NCI-H146 (cell line): Measurements from ENCODE around the gene C16orf74.

Source experiments
- DNase-seq: peaks from one replicate; lab custom pipeline; 2025; lab: John Stamatoyannopoulos, UW

The C16orf74 gene

DNA sequence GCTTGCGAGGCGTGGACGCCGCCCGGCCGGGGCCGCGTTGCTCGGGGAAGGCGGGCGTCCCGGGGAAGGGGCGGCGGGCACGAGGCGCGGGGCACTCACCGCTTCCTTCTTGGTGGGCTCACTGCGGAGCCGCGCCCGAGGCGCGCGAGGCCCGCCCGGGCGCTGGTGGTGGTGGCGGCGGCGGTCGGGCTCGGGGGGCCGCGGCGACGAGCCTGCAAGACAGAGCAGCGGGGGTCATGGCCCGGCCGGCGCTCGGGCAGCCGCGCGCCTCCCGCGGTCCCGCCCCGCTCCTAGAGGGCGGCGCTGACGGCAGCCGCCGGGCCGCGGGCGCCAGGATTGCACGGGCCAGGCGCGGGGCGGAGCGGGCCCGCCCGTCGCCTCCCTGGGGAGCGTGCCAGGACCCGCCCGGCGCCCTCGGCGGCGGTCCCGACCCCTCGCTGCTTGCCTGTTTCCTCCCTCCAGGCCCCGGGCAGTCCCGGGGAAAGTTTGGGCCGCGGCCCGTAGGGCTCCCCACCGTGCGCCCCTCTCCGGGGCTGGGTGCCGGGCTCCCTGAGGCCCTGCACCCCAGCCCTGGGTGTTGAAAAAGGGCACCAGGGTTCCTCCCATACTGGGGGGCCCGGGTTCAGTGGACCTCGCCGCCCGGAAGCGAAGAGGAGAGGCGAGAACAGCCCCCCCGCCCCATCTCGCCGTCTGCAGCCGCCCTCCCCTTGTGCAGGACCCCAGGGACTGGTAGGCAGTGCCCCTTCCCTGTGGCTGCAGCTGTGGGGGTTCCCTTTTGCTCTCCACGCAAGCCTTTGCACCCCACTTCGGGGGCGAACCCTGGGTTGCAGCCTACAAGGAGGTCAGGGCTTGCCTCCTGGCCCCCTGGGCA lies at the start of gene C16orf74:
Gene C16orf74, minus strand, starts transcription at position 270 of the 871 bp plus-strand sequence. CDS start 15,879 bp downstream, outside the sequence.
- peak; percentile 52 for DNase-seq

DNA sequence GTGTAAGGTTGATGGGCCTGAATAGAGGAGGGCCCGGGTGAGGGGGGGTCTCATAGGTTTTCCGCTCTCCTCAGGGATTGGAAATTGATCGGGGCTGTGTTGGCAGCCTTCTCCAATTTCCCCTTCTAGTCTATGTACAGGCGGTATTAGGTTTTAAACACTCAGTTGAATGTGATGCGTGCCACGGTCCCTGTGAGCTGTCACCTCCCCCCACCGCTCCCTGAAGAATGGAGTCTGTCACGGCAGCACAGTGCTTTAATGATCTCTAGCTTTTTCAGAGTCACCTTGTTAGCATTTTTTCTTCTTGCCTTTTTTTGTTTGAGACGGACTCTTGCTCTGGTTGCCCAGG lies 49.4 kb upstream of the C16orf74 start:
- peak; percentile 32 for DNase-seq

DNA sequence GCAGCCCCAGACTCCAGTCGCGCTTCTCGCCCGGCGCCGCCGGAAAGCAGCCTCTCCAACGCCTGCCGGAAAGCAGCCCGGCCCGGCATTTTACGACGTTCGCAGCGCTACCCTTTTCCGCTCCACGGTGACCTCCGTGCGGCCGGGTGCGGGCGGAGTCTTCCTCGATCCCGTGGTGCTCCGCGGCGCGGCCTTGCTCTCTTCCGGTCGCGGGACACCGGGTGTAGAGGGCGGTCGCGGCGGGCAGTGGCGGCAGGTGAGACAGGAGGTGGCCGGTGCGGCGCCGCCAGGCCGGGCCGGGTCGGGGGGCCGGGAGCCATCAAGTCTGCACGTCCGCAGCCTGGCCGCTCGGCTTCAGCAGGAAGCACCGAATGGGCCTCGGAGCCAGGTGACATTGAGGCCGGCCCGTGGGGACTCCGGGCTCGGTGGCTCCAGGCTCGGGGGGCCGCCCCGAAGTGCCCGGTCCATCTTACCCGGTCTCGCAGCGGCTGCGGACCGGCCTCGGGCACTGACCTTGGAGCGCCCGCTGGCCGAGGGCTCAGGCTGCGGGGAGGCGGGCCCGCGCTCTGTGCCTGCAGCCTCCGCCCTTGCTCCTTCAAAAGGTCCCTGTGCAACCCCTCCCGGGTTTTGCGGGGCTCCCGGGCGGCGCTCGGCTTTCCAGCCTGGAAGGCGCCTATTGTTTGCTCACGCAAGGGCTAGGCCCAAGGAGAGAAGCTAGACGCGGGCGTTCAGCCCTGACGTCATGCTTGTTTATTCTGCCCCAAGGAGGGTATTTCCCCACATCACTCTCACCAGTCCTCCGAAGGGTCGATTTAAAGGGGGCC lies 48.8 kb upstream of the C16orf74 start, which contains the start of the genes COX4I1 and EMC8:
Gene COX4I1, plus strand, starts transcription at position 199 of the 824 bp plus-strand sequence. CDS start 1,511 bp downstream, outside the sequence.
Gene EMC8, minus strand, starts transcription at position 48 of the 824 bp plus-strand sequence. CDS start 249 bp downstream, outside the sequence.
- peak; percentile 85 for DNase-seq

DNA sequence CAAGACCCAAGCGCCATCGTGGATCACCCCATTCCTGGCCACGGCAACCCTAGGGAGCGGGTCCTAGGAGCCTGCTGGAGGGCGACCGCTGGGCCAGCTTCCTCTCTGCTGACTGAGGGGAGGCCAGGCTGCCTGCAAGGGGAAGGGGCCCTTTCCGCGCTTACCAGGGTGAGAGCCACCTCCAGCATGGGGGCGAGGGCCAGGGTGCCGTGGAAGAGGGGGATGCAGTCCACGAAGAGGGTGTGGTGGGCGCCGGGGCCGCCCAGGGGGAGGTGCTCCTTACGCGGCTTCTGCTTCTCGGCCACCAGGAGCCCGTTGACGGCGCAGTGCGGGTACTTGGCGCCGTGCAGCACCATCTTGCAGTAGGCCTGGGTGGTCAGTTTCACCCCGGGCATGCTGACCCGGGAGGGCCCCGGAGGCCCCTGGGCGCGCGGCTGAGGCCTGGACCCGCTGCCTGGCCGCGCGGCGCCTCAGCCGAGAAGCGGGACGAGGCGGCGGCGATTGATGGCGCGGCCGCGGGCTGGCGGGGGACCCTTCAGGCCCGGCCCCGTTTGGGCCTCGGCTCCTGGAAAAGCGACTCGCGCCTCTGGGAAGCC lies 48.1 kb upstream of the C16orf74 start:
- peak; percentile 16 for DNase-seq

DNA sequence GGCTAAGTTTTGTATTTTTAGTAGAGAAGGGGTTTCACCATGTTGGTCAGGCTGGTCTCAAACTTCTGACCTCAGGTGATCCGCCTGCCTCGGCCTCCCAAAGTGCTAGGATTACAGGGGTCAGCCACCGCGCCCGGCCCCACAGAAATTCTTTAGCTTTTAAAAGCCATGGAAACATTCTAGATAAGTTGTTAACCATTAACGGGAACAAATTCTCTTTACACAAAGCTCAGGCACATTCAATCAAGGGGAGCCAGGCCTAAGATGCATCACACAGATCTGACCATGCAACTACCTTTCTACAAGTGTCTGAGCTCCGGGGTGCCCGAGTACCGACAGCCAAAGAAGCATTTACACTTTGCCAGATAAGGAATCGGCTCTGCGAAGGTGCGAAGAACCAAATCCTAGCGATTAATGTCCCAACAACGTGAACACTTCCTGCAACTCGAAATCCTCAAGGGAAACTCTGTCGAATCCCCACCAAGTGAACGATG lies 47.4 kb upstream of the C16orf74 start:
- no peak for DNase-seq

DNA sequence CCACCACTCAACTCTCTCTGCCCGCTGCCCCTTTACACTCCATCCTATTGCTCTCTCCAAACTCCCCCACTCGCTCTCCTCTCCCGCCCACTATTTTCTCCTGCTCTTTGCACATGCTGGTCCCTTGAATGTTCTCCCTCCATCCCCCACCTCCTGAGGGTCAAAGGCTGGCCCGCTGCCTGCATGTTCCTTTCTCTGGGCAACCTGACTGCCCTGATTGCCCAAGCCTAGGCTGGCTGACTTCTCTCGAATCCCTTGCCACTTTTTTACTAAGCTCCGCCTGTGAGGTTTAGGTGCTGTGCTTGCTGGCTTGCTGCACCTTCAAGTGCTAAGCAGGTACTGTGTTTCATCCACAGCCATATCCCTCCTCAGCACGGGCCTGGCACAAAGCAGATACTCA lies 45.7 kb upstream of the C16orf74 start:
- DNase-seq: no peak

DNA sequence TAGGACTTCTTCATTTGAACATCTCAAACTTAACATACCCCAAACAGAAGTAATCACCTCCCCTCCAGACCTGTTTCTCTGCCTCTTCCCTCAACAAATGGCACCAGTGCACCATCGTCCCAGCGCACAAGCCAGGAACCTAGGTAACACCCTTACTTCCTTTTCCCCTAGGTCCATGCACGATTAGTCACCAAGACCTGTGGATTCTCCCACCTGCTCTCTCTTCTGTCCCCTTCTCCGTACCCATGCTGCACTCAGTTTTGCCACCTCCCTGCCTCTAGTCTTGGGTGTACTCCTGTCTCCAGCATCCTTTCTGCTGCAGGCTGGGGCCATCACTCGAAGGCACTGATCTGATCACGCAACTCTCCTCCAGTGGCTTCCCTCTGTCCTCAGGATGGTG lies 45.3 kb upstream of the C16orf74 start:
- no peak for DNase-seq

DNA sequence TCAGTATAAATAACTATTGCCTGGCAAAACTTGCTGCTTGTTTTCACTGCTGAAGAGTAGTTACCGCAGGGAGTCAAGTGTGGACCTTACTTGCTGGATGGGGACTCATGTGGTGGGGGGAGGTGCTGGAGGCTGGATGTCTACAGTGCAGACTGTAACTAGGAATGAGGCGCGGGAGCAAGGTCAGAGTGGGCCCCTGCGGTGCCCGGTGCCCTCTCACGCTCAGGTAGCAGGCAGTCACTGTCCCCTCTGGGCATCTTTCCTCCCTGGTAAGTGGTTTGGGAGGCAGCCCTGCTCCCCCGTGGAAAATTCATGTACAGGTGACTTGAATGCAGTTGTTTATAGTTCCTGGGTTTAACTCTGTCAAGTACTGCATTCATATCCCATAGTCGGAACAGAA lies 43.8 kb upstream of the C16orf74 start:
- DNase-seq: no peak

DNA sequence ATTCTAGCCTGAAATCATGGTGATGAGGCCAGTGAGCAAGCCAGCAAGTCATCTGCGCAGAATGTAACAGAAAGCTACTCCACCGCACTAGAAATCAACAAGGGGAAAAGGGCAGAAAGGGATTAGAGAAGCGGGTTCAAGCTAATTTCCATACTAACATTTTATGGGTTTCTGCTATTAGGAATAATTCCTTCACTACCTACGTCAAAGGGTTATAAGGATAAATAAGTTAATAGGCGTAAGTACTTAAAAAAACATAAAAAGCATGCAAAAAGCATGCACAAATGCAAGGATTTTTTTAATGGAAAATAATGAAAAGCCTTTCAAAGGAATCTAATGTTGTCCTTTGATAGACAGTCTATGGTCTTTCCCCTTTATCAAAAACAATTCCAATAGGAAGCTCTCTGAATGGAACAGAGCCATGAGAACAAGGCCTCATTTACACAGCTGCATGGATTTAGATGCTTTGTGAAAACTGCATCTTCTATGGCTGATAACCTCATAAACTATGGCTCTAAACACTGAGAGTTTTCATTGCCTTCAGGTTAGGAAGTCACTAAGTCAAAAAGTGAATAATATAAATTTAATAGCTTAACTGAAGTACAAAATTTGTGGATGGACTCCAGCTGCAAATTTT lies 42.9 kb upstream of the C16orf74 start:
- no peak for DNase-seq

DNA sequence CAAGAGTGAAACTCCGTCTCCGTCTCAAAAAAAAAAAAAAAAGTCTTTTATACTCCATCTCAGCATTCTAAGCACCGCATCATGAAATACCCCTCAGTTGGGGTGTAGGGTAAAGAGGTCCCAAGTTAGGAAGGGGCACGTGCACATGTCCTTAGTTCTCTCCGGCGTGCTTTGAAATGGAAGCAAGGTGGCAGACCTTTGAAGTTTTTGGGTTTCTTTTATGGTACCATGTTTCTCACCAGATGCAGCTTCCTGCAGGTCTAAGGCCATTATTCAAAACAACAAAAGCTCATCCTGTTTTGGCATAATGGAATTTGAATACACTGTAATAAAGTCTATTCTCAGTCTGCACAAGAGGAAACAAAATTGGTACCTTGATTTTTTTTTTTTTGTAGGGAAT lies 38.9 kb upstream of the C16orf74 start:
- no peak for DNase-seq

DNA sequence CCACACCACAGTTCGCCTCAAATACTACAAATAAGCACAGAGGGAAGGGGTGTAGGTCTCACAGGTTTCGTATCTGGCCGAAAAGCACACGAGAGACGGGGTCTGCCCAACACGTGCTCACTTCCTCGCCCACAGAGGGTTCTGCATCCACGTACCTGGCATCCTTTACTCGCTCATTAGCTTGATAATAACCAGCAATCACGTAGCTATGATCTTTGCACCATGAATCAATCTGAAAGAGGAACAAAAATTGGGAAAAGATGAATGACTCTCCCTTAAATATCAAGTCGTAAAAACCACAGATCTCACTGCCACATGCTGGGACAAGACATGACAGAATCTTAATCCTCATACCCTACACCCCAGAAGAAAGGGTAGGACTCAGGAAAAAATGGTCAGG lies 37.9 kb upstream of the C16orf74 start:
- DNase-seq: no peak

DNA sequence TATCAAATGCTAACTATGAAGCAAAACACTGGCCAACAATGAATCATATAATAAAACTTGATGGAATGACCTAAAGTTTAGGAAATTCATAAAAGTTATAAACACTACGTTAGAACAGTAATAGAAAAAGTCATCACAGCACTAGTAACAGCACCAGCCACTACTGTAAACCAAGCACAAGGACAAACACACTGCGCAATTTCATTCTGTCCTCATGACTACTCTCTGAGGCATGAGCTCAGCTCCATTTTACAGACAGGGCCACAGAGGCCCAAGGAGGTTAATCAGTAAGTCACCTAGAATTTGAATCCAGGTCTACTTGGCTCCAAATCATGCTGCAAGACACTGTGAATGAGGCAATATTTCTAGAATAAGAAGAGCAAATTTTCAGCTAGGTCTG lies 35.0 kb upstream of the C16orf74 start:
- DNase-seq: no peak

DNA sequence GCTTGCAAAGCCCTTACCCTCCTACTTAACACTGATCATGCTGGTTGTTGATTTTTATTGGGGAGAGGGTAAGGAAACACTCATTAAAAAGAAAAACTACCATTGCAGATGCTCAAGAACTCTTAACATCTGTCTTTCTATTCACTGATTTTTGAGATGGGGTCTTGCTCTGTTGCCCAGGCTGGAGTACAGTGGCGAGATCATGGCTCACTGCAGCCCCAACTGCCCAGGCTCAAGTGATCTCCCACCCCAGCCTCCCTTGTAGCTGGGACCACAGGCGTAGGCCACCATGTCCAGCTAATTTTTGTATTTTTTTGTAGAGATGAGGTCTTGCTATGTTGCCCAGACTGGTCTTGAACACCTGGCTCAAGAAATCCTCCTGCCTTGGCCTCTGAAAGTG lies 33.9 kb upstream of the C16orf74 start:
- DNase-seq: no peak

DNA sequence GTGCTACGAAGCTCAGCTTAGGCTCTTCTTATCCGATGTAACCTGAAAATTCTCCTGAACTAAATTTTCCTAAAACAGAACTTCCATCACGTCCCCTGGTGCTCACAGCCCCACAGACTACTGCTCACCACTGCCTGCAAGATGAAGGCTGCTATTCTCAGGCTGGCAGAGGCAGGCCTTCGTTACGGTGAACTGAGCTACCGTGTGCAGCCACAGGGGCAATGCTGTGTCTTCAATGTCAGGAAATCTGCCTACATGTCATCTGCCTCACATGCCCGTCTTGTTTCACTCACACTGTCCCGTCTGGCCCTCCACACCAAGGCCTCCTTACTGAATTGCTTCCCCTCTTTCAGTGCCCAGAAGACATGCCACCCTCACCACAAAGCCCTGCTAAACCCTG lies 32.5 kb upstream of the C16orf74 start:
- no peak for DNase-seq

DNA sequence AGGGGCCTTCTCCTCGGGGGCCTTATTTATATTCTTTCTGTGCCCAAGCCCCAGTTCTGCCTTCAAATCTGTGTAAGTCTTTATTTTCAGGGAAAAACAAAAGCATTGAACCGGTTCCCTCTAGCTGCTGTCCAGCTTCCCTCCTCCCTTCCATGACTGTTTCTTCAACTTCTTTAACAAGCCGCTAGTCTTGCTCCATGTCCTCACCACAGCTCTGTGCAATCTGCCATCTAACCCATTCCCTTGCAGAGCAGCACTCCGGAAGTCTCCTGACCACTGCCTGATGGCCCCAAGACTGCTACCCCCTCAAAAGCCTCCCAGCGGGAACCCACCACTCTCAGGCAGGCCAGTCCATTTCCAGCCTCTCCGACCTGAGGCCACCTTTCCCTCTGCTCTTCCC lies 31.6 kb upstream of the C16orf74 start:
- DNase-seq: no peak

DNA sequence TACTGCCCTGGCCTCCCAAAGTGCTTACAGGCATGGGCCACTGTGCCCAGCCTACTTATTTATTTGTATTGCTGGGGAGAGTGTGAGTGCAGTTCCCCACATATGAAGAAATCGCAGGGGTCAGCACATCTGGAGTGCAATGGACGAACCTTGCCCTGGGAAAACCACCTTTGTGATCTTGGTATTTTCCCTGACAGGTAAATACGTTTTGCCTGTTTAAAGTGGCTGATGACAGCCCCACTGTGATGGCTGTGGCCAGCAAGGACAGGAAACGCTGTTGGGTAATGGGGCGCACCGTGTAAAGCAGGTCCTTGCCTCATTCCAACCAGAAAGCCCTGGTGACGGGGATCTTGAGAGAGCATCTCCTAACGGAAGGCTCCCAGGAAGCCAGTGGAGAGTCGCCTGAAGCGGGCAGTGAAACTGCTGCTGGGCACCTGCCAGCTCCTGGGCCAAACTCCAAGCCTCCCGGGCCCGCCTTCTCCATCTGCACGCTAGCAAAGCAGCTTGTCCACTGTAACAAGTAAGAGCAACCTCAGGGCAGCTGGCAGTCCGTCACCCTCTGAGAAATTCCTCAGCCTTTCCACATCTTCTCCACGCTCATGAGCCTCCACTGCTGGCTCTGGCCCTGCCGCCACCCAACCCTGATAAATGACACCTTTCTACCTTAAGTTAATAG lies 30.9 kb upstream of the C16orf74 start:
- no peak for DNase-seq

DNA sequence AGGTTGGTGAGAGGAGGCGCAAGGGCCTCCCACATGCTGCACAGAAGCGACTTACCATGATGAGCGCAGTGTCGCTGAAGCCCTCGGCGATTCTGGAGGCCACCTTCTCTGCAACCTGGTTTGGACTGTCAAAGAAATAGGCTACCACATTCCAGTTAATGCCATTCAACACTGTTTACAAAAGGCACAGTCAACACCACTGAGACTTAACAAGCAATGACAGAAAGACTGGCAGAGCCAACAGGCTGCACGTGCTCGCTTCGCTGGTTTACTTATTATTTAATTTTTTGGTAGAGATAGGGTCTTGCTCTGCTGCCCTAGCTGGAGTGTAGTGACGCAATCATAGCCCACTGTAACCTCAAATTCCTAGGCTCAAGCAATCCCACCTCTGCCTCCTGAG lies 30.3 kb upstream of the C16orf74 start:
- DNase-seq: no peak

DNA sequence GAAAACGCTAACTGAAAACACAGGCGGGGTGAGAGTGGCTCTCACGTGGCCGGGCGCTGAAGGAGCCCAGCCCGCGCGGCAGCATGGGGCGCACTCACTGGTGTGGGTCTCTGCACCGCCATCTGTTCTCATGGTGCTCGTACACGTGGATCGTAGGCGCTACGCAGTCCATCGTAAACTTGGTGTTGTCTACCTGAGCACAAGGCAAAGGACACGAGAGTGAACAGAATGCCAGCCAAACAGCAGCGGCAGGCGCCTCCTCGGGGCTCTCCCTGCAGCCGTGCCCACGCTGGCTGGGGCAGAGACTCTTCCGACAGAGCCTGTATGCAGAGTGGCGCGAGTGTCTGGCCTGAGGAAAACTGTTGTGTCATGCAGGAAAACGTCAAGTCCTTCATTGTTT lies 29.4 kb upstream of the C16orf74 start:
- DNase-seq: no peak

DNA sequence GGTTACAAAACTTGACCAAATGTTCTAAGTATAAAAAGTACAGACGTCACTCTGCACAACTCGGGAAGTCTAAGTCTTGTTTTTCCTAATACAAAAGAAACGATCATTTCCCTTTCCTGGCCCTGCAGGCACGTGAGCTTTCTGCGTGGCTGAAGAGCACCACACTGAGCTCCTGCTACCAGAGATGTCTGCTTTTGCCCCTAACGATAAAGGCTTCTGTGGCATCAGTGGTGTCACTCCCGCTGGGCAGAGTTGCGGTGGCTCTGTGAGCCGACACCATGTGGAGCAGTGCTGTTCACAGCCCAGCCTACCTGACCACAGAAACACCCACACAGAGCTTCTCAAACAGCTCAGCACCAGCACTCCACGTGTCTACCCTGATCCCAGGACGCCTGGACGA lies 28.0 kb upstream of the C16orf74 start:
- DNase-seq: no peak

DNA sequence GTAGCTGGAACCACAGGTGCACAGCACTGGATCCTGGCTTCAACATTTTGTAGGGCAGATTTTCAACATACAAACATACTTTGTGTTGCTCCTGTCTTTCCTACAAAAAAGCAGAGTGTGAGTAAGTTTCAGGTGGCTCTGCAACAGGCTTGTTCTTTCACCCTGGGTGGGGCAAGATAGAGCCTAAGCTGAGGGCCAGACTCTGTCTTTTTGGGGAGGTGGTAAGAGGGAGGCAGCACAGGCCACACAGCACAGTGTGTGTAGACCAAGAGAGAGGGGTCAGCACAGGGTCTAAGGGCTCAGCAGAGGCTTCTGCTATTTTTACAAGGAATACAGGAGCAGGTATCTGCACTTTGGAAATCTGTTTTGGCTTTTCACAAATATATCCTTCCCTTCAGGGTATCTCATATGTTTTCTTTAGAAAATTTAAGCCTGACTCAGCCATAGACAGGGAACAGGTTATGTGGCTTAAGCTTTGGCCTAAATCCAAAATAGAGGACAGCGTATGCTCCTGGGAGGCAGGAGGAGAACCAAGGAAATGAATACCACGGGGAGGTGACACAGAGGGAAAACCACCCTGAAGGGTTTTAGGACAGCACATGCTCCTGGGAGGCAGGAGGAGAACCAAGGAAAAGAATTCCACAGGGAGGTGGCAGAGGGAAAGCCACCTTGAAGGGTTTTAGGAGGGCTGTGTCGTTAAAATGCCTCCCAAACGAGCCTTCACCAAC lies 26.9 kb upstream of the C16orf74 start:
- DNase-seq: no peak

DNA sequence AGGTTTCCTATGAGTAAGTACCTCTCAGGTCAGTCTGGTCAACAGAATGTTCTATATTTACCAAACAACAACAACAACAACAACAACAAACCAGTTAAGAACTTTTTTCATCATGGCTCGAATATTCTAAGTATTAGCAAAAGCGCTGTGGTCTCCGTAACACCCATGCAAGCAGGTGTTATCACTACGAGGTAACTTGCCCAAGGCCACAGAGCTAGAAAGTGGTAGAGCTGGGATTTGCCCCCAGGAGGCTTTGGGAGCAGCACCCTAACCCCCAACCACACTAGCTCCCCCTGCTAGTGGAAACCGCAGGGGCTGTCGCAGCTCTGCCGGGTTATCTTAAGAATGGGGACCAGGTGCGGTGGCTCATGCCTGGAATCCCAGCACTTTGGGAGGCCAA lies 23.9 kb upstream of the C16orf74 start:
- no peak for DNase-seq
